Activated T-helper 2 cell treated with anti-CD3 and anti-CD28 coated beads, Interferon-gamma antibody, Interleukin-2, Interleukin-4, amounts not matched to agents 10 μg/mL and 5 μg/mL and 100 μg/mL, durations not matched to agents 14 hours and 24 hours and 36 hours (primary cell): ENCODE measurements around the gene TCOF1. TPM values are rescaled to one million over a fixed set of nuclear protein-coding genes. Genes with fewer than 3 reads are reported as not detected.

ENCODE experiments used
- DNase-seq: peaks from one replicate; pipeline ENCODE4 v3.0.0; 2021; ENCODE audit warnings: low spot score
- H3K27ac Mint-ChIP-seq: one replicate; pipeline ENCODE4 v1.8.0; 2021; ENCODE audit warnings: mixed read lengths
- H3K27me3 Mint-ChIP-seq: one replicate; pipeline ENCODE4 v1.8.0; 2021; ENCODE audit warnings: low read depth, mixed read lengths
- H3K36me3 Mint-ChIP-seq: one replicate; pipeline ENCODE4 v1.8.0; 2021; ENCODE audit warnings: low read depth, mixed read lengths
- H3K4me1 Mint-ChIP-seq: one replicate; pipeline ENCODE4 v1.8.0; 2021; ENCODE audit warnings: low read depth, mixed read lengths
- H3K4me3 Mint-ChIP-seq: one replicate; pipeline ENCODE4 v1.8.0; 2021; ENCODE audit warnings: low read depth, mild to moderate bottlenecking, moderate library complexity, mixed read lengths
- H3K9me3 Mint-ChIP-seq: one replicate; pipeline ENCODE4 v1.8.0; 2021; ENCODE audit warnings: mixed read lengths
- intact Hi-C: fragments of 100-400 bp; cut with micrococcal nuclease; formaldehyde crosslinking; loops from one replicate; pipeline ENCODE4 v1.15.1; 2023
- total RNA-seq: library from RNA; stranded (reverse); gene quantifications from 2 replicates; pipeline ENCODE4 v1.2.3, GENCODE V29; 2022

Gene TCOF1
- total RNA-seq, 1 donor from 2014 or later: 98.2 TPM

GRCh38 chr5:150347003-150347402 lies 10.5 kb upstream of the TCOF1 start:
- no peak overlapping the region for H3K4me3 Mint-ChIP-seq
- H3K27ac Mint-ChIP-seq: no peak overlapping the region
- H3K36me3 Mint-ChIP-seq: no peaks in the 10 kb centered on the region
- intact Hi-C loops: no loop called here
- peaks cover 15% of the 10 kb centered on the region for H3K4me1 Mint-ChIP-seq
- peaks cover 10% of the 10 kb centered on the region for H3K27me3 Mint-ChIP-seq
- DNase-seq: no peak
- no peaks in the 10 kb centered on the region for H3K9me3 Mint-ChIP-seq

GRCh38 chr5:150347451-150347850 lies 10.0 kb upstream of the TCOF1 start:
- no peak for DNase-seq
- Mint-ChIP-seq H3K9me3 (no peaks in the 10 kb centered on the region), H3K27me3 (peaks cover 10% of the 10 kb centered on the region), H3K4me1 (peaks cover 12% of the 10 kb centered on the region), H3K36me3 (no peaks in the 10 kb centered on the region), H3K4me3 (no peak overlapping the region), H3K27ac (no peak overlapping the region)
- intact Hi-C loops: no loop called here

GRCh38 chr5:150349681-150350275 lies 7.7 kb upstream of the TCOF1 start:
- no peak overlapping the region for H3K27ac Mint-ChIP-seq
- no peaks in the 10 kb centered on the region for H3K36me3 Mint-ChIP-seq
- no peaks in the 10 kb centered on the region for H3K9me3 Mint-ChIP-seq
- H3K4me1 Mint-ChIP-seq: peaks cover 11% of the 10 kb centered on the region
- intact Hi-C loops: loop anchor here (1.0 to 10.0 kb wide), 3 partner anchors 77 to 1425 kb away; partner anchors contain the start of gene G3BP1
- no peak for DNase-seq
- no peak overlapping the region for H3K4me3 Mint-ChIP-seq
- peaks cover 5% of the 10 kb centered on the region for H3K27me3 Mint-ChIP-seq

- peak overlapping the region; percentile 25 for H3K27ac Mint-ChIP-seq
- no peaks in the 10 kb centered on the region for H3K36me3 Mint-ChIP-seq
- no peak overlapping the region for H3K4me3 Mint-ChIP-seq
- H3K27me3 Mint-ChIP-seq: peaks cover 7% of the 10 kb centered on the region
- DNase-seq: peak; percentile 31
- H3K4me1 Mint-ChIP-seq: peaks cover 11% of the 10 kb centered on the region
- no peaks in the 10 kb centered on the region for H3K9me3 Mint-ChIP-seq
- intact Hi-C loops: loop anchor here (1.0 to 10.0 kb wide), 3 partner anchors 78 to 1424 kb away; partner anchors contain the start of gene G3BP1
Measured at GRCh38 chr5:150350524-150351344, 6.8 kb upstream of the TCOF1 start.

DNA sequence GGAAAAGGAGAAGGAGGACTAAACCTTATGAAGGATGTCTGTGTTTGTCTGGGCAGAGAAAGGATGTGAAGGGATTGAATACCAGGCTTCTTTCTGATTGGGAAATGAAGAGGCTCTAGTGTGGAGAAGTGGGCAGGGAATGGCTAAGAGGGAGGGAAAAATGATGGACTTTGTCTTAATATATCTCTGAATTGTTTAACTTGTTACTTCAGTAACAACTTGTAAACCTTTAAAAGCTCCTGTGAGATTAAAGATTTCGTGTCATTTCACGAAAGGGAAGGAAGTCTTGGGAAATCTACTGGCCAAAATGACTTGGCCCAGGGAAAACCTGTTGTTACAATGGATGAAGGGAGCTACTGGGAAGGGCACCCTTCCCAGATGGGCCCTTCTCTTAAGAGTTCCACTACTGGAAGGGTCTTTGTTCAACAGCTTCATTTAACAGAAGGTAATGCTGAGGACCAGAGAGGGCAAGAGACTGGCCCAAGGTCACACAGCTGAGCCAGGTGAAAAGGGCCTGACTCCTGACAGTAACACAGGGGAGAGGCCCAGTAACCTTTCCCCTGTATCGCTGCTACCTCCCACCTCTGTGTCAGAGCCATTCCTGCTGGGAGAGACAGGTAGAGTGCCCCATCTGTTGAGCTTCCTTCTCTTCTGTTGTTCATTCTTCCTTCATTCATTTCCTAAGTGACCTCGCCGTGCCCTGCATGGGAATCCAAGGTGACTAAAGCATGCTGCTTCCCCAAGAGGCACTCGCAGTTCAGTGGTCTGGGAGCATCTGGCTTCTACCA lies 5.1 kb upstream of the TCOF1 start:
- intact Hi-C loops: loop anchor here (10.0 kb wide), 1 partner anchor 1422 kb away; the partner anchor contains the start of gene G3BP1
- Mint-ChIP-seq H3K4me3 (no peak overlapping the region), H3K27me3 (peaks cover 9% of the 10 kb centered on the region)

DNA sequence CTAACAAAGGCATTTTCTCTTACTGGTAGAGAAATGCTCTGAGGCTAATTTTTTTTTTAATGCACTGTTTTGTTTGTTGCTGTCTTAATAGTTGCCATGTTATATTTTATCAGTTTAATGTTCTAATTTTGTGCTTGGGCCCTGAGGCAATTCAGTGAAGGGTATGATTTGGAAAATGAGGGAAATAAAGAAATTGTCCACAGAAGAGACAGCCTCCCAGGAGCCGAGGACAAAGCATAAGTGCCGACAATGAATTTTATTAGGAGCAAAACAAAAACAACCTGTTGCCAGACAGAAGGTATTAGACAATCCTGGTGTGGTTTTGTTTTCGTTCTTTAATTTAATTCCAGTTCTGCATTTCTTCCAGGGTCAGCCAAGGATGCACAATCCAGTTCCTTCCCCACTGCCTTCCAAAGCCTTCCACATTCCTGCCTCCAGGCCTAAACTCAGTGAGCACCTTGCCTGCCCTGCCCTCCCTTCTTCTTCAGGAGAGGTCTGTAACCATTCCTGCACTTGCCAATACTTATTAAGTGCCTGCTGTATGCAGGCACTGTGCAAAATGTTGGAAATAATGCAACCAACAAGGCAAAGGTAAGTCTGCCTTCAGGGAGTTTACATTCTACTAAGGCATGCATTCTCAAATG lies 4.3 kb upstream of the TCOF1 start:
- no peak overlapping the region for H3K27ac Mint-ChIP-seq
- H3K4me1 Mint-ChIP-seq: peaks cover 13% of the 10 kb centered on the region
- no peaks in the 10 kb centered on the region for H3K9me3 Mint-ChIP-seq
- intact Hi-C loops: loop anchor here (10.0 kb wide), 1 partner anchor 1422 kb away; the partner anchor contains the start of gene G3BP1
- H3K36me3 Mint-ChIP-seq: no peaks in the 10 kb centered on the region
- H3K4me3 Mint-ChIP-seq: no peak overlapping the region
- H3K27me3 Mint-ChIP-seq: peaks cover 6% of the 10 kb centered on the region
- no peak for DNase-seq

More for the DNA sequence above, 5.1 kb upstream of the TCOF1 start:
- DNase-seq: no peak
- H3K27ac Mint-ChIP-seq: no peak overlapping the region
- H3K36me3 Mint-ChIP-seq: no peaks in the 10 kb centered on the region
- peaks cover 13% of the 10 kb centered on the region for H3K4me1 Mint-ChIP-seq
- H3K9me3 Mint-ChIP-seq: no peaks in the 10 kb centered on the region

GRCh38 chr5:150355791-150356190 lies 1.7 kb upstream of the TCOF1 start:
- Mint-ChIP-seq H3K4me3 (no peak overlapping the region), H3K27me3 (peaks cover 4% of the 10 kb centered on the region), H3K9me3 (no peaks in the 10 kb centered on the region), H3K4me1 (peaks cover 25% of the 10 kb centered on the region), H3K27ac (no peak overlapping the region), H3K36me3 (peaks cover 14% of the 10 kb centered on the region)
- intact Hi-C loops: loop anchor here (2.0 to 10.0 kb wide), 2 partner anchors 81 to 1419 kb away; partner anchors contain the start of gene G3BP1
- DNase-seq: no peak

- no peaks in the 10 kb centered on the region for H3K9me3 Mint-ChIP-seq
- intact Hi-C loops: loop anchor here (1.0 to 10.0 kb wide), 5 partner anchors 56 to 1418 kb away; partner anchors contain the start of genes CD74, G3BP1, HMGXB3 and RPS14
- peaks cover 25% of the 10 kb centered on the region for H3K4me1 Mint-ChIP-seq
- H3K27me3 Mint-ChIP-seq: peaks cover 4% of the 10 kb centered on the region
- H3K27ac Mint-ChIP-seq: peak overlapping the region; percentile 38
- H3K4me3 Mint-ChIP-seq: peak overlapping the region; percentile 81
- DNase-seq: no peak
- peaks cover 24% of the 10 kb centered on the region for H3K36me3 Mint-ChIP-seq
Measured at GRCh38 chr5:150356575-150357294, 762 bp upstream of the TCOF1 start.

DNA sequence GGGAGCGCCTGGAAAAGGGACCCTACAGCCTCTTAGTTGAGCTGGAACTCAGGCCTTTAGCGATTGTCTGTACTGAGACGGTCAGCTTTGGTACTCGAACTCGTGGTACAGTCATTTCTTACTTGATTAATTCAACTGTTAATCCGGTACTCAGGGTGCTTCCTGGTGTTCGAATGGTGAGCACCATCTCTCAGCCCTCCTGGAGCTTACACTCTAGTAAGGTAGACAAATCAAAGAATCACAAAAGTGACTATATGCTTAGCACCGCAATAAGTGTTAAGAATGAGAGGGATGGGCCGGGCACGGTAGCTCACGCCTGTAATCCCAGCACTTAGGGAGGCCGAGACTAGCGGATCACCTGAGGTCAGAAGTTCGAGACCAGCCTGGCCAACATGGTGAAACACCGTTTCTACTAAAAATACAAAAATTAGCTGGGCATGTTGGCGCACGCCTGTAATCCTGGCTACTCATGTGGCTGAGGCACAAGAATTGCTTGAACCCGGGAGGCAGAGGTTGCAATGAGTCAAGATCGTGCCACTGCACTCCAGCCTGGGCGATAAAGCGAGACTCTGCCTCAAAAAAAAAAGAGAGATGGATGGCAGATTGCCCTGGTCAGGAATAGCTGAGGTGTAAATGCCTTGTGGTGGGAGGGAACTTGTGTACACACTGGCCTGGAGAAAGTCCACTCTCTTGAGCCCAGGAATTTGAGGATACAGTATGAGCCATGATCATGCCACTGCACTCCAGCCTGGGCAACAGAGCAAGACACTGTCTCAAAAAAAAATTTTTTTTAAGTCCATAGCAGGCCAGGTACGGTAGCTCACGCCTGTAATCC lies 981 bp downstream of the TCOF1 start:
- peak overlapping the region; percentile 87 for H3K4me3 Mint-ChIP-seq
- DNase-seq: no peak
- no peaks in the 10 kb centered on the region for H3K9me3 Mint-ChIP-seq
- H3K36me3 Mint-ChIP-seq: peaks cover 40% of the 10 kb centered on the region
- intact Hi-C loops: loop anchor here (10.0 kb wide), 1 partner anchor 1416 kb away; the partner anchor contains the start of gene G3BP1
- H3K27me3 Mint-ChIP-seq: peaks cover 4% of the 10 kb centered on the region
- peaks cover 35% of the 10 kb centered on the region for H3K4me1 Mint-ChIP-seq
- H3K27ac Mint-ChIP-seq: peak overlapping the region; percentile 85

GRCh38 chr5:150361301-150361700 lies 3.8 kb downstream of the TCOF1 start:
- Mint-ChIP-seq H3K27me3 (no peaks in the 10 kb centered on the region), H3K4me3 (no peak overlapping the region), H3K36me3 (peaks cover 58% of the 10 kb centered on the region), H3K4me1 (peaks cover 35% of the 10 kb centered on the region), H3K9me3 (no peaks in the 10 kb centered on the region), H3K27ac (no peak overlapping the region)
- intact Hi-C loops: no loop called here
- no peak for DNase-seq

DNA sequence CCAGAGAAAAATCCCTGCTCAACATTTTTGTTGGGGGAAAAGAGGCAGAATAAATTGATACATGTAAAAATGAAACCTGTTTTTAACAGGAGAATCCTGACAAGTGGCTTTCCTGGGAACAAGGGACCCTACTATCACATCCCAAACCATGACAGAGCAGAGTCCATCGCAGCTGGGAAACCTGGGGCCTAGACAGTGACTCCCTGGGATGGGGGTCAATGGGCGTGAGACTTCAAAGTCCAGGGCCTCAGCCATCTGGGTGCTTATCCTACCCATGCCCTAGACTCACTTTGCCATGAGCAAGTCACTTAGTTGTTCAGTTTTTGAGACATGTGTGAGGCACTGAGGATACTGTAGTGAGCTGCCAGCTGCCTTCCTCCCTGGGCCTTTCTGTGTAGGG lies 5.7 kb downstream of the TCOF1 start:
- Mint-ChIP-seq H3K4me3 (no peak overlapping the region), H3K4me1 (peaks cover 32% of the 10 kb centered on the region), H3K9me3 (no peaks in the 10 kb centered on the region), H3K36me3 (peaks cover 68% of the 10 kb centered on the region), H3K27ac (no peak overlapping the region), H3K27me3 (no peaks in the 10 kb centered on the region)
- DNase-seq: no peak
- intact Hi-C loops: no loop called here
